ENCODE data around the gene PTGFRN. TPM values are rescaled to one million over a fixed set of nuclear protein-coding genes. Genes with fewer than 3 reads are reported as not detected.

PTGFRN gene
- total and polyA plus RNA-seq, 2 of the 8 experiments (the other 6 are each of a cell fraction or from before 2014, with no cell fraction given), result 13.0 to 32.6 TPM

DNA sequence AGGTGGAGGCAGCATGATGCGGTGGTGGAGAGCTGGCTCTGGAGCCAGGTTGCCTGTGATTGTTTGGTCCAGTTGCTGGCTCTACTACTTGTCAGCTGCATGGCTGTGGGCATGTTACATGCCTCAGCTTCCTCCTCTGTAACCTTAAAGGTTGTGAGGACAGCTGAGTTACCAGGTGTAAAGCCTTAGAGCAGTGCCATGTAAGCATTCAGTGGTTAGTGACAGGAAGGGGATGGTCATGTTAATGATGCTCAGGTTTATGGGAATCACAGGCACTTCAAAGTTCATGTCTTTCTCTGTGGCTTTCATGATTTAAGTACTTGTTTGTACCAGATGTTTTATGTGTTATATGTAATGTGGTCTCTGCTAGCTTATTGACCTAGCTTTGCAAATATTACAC lies 32.6 kb downstream of the PTGFRN start:
- Histone ChIP-seq H3K27me3 (replicated peaks in 1 of 4; ENCODE audit: control insufficient read depth in 3 of 4, extremely low read depth in 1 of 4, insufficient read depth in 3 of 4, low read length in 3 of 4) (no peaks in the 10 kb centered on the region), H3K36me3 (ENCODE audit: control insufficient read depth in 2 of 4, insufficient read depth in 4 of 4, low read length in 3 of 4) (peaks cover 0 to 10% (median 1%) of the 10 kb centered on the region in 4 experiments; a peak in 4 of 8 replicates), H3K23me2 (ENCODE audit: low read depth, low read length) (no peaks in the 10 kb centered on the region), H4K8ac (ENCODE audit: extremely low read depth, insufficient read depth, low read length) (no peak overlapping the region), H4K5ac (ENCODE audit: insufficient read length, low read depth, low read length) (no peak overlapping the region), H3K27ac (ENCODE audit: low read depth, low read length) (no peak overlapping the region), H4K20me1 (replicated peaks in 1 of 2; ENCODE audit: control insufficient read depth in 1 of 2, insufficient read depth in 2 of 2, low read length in 2 of 2) (peaks cover 0 to 1% of the 10 kb centered on the region in 2 experiments), H2BK5ac (ENCODE audit: low read depth, low read length) (no peak overlapping the region), H2BK20ac (ENCODE audit: low read length) (no peak overlapping the region), H3K9me3 (ENCODE audit: insufficient read depth in 2 of 2, low read depth in 1 of 2, low read length in 1 of 2) (no peaks in the 10 kb centered on the region), H3K14ac (ENCODE audit: insufficient read length) (no peak overlapping the region), H3K23ac (ENCODE audit: insufficient read length) (no peak overlapping the region), H2AFZ (ENCODE audit: low read length) (no peak overlapping the region), H3K79me2 (ENCODE audit: control insufficient read depth in 1 of 2, insufficient read depth in 2 of 2, low read length in 2 of 2) (no peaks in the 10 kb centered on the region; a peak in 2 of 4 replicates), H4K91ac (replicated peaks; ENCODE audit: insufficient read length, low read length) (no peak overlapping the region), H3K9ac (replicated peaks in 1 of 4; ENCODE audit: extremely low read depth in 1 of 4, low read depth in 3 of 4, low read length in 3 of 4) (no peak overlapping the region), H2AK5ac (ENCODE audit: low read depth, low read length) (no peak overlapping the region), H3K18ac (ENCODE audit: extremely low read depth, low read length) (no peak overlapping the region), H3K4ac (replicated peaks; ENCODE audit: insufficient read length, low read depth, low read length) (no peak overlapping the region), H3K56ac (replicated peaks; ENCODE audit: insufficient read length, low read depth, low read length) (no peak overlapping the region), H2BK120ac (replicated peaks; ENCODE audit: low read depth, low read length) (no peak overlapping the region), H3K4me2 (ENCODE audit: insufficient read depth in 1 of 2, low read depth in 2 of 2, low read length in 2 of 2) (no peak overlapping the region), H3K4me1 (replicated peaks in 1 of 4; ENCODE audit: control insufficient read depth in 3 of 4, insufficient read depth in 4 of 4, low read length in 3 of 4) (peaks cover 0 to 2% (median 0%) of the 10 kb centered on the region in 4 experiments; a peak in 3 of 7 replicates), H3K4me3 (ENCODE audit: extremely low read depth in 1 of 4, insufficient read depth in 2 of 4, low read depth in 3 of 4, low read length in 4 of 4) (no peak overlapping the region), H2BK15ac (ENCODE audit: low read length) (no peak overlapping the region), H3K79me1 (ENCODE audit: low read depth, low read length) (peaks cover 5% of the 10 kb centered on the region; the same call in 1 of the 2 replicates), H2BK12ac (ENCODE audit: low read depth, low read length) (no peak overlapping the region)
- TF ChIP-seq TAF1 (IDR thresholded peaks at IDR 0.05; ENCODE audit: low read depth, low read length) (no peak), SP1 (IDR thresholded peaks at IDR 0.05; ENCODE audit: low read depth, low read length) (no peak), CHD1 (IDR thresholded peaks at IDR 0.05; ENCODE audit: low read depth, low read length) (no peak), JUN (IDR thresholded peaks at IDR 0.05; ENCODE audit: low read depth, low read length) (no peak), TBP (IDR thresholded peaks at IDR 0.05; ENCODE audit: low read depth, low read length) (no peak)
- WGBS, 2 experiments (ENCODE audit: extremely low coverage in 1 of 2, insufficient coverage in 1 of 2, insufficient read length in 1 of 2, insufficient replicate concordance in 2 of 2, low coverage in 1 of 2, low lambda C conversion rate in 2 of 2, missing lambda C conversion rate in 1 of 2), result 95% methylated on average over 1 of the region's 1 CpG; no CpG with 5 or more reads in 1 of the 2 experiments
- FAIRE-seq, result no peak
- CTCF ChIA-PET (ENCODE audit: partially characterized antibody), result interaction anchor here (1.2 kb wide), 1 partner anchor 11 kb away, joined by 4 read pairs; no protein-coding TSS in a partner anchor
- no peak for DNase-seq (ENCODE audit: low read depth in 1 of 2, low spot score in 2 of 2)
- POLR2A ChIA-PET (ENCODE audit: partially characterized antibody), result no interaction called here

Measured in H1 (cell line).